ENCODE results near the gene AXIN1. TPM values are rescaled to one million over a fixed set of nuclear protein-coding genes. Genes with fewer than 3 reads are reported as not detected.
"Not testable (repeated sequence)": the region's sequence is repeated elsewhere in the genome, so short reads cannot be mapped to it uniquely, and the experiment has no call there.

The AXIN1 gene
- total and polyA plus RNA-seq, 9 donors: 11.5 to 19.2 (median 14.4) TPM

DNA sequence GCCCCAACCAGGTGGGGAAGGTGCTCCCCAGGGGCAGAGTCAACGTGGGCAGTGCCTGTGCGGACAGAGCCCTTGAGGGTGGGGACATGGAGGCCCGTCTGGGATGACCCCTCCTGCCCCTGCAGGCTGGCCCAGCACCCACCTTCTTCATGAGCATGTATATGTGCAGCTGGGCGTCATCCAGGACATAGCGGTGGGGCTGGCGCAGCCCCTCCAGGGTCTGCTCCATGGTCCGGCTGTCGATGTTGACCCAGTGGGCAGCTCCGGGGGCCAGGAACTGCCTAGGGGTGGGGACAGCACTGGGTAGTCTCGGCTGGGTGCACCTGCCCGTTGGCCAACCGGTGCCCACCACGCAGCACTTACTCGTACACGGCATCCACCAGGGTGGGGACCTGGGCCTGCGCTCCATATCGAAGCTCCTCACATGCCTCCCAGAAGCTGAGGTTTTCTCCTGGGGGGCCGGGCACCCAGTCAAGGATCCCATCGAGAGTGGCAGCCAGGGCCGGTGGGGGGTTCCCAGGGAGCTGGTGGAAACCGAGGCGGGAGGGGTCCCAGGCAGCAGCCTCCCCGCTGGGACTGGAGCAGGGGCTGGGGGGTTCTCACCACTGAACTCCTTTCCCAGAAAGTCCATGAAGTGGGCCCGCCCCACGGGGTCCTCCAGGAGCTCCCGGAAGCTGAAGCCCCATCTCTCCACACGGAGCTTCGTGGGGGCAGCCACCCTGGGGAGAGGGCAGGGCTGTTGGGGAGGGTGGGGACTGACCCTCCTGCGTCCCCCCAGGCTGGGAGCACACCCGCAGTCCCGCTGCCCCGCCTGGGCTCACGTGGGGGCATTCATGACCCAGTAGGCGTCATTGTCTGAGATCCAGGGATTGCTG lies 81.9 kb downstream of the AXIN1 start:
- no peak overlapping the region for H3K4me3 ChIP-seq (ENCODE audit: low read length)
- no peak overlapping the region for H3K27ac ChIP-seq (ENCODE audit: low read length)
- no peaks in the 10 kb centered on the region for H3K9me3 ChIP-seq (replicated peaks; ENCODE audit: control insufficient read depth, low read depth, low read length)
- H3K36me3 ChIP-seq (ENCODE audit: control insufficient read depth, insufficient read depth, low read length): no peaks in the 10 kb centered on the region
- no peak for DNase-seq
- H3K27me3 ChIP-seq (ENCODE audit: control insufficient read depth, insufficient read depth, low read length): peaks cover 26% of the 10 kb centered on the region
- peaks cover 21% of the 10 kb centered on the region for H3K4me1 ChIP-seq (ENCODE audit: control insufficient read depth, insufficient read depth, low read length)
- 84% methylated on average over 30 of the region's 34 CpGs for WGBS (ENCODE audit: insufficient coverage)

DNA sequence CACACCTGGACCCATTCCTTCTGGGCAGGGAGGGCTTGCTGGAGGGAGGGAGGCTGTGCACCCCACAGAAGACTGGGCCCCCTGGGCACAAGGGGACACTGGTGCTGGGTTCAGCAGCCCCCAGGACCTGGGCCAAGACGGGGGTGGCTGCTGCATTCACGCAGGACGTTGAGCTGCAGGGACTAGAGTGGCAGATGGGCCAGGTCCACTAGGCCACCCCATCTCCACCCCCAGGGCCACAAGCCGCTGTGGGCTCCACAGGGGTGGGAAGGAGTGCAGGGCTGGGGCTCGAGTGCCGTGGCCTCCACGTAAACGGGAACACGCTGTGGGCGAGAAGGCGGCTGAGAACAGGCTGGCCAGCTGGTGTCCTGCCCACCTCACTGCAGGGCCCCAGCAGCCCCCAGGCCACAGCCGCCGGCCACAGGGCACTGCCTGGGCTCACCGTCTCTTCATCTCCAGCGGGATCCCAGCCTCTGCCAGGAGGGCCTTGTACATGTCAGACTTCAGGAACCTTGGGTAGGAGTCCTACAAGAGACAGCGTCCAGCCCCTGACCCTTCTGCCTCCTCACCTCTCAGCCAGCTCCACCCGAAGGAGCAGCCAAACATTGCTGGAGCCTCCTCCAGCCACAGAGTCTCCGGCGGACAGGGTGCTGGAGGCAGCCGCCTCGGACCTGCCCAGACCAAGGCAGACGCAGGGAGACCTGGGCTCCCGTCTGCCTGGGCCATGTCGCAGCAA lies 83.3 kb downstream of the AXIN1 start:
- H3K4me1 ChIP-seq (ENCODE audit: control insufficient read depth, insufficient read depth, low read length): peaks cover 27% of the 10 kb centered on the region
- H3K4me3 ChIP-seq (ENCODE audit: low read length): no peak overlapping the region
- H3K27me3 ChIP-seq (ENCODE audit: control insufficient read depth, insufficient read depth, low read length): peaks cover 15% of the 10 kb centered on the region
- no peak overlapping the region for H3K27ac ChIP-seq (ENCODE audit: low read length)
- H3K36me3 ChIP-seq (ENCODE audit: control insufficient read depth, insufficient read depth, low read length): peaks cover 5% of the 10 kb centered on the region
- DNase-seq: no peak
- H3K9me3 ChIP-seq (replicated peaks; ENCODE audit: control insufficient read depth, low read depth, low read length): no peaks in the 10 kb centered on the region
- whole genome bisulfite sequencing (ENCODE audit: insufficient coverage): 67% methylated on average over 23 of the region's 24 CpGs

DNA sequence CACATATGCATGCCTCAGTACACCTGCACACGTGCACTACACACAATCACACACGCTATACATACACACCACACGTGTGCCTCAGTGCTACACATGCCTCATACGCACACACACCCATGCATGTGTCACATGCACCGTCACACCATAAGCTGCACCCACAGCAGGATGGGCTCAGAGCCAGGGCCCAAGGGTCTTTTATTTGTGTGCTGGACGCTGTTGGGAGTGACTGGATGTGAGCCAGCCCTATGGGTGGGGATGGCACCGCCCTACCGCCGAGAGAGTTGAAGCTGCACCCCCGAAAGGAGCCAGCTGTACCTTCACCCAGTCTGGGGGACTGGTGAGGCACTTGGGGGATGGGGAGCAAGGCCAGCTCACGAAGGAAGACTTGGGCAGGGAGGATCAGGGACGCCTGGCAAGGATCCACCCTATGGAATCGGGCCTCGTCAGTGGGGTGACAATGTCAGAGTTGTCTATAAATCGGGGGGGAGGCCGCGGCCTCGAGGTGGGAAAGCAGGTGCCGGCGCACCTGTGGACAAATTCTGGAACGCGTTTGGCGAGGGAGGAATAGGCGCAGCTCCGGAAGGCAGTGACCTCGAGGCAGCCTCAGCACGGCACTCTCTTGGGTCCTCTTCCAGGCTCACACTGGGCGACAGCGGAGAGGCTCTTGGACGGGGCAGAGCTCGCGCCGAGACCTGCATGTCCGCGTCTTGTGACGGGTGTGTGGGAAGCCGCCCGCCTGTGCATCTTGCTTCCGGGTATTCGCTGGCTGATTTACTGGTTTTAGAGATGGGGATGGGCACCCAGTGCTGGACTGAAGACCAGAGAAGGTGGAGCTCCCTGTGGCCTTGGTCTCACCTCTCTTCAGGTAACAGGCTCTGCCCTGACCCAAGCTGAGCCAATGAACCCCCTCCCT lies 84.1 kb downstream of the AXIN1 start:
- H3K9me3 ChIP-seq (replicated peaks; ENCODE audit: control insufficient read depth, low read depth, low read length): no peaks in the 10 kb centered on the region
- H3K4me3 ChIP-seq (ENCODE audit: low read length): no peak overlapping the region
- peaks cover 13% of the 10 kb centered on the region for H3K36me3 ChIP-seq (ENCODE audit: control insufficient read depth, insufficient read depth, low read length)
- WGBS (ENCODE audit: insufficient coverage): 67% methylated on average over 30 of the region's 40 CpGs
- no peak overlapping the region for H3K27ac ChIP-seq (ENCODE audit: low read length)
- peaks cover 8% of the 10 kb centered on the region for H3K27me3 ChIP-seq (ENCODE audit: control insufficient read depth, insufficient read depth, low read length)
- no peak for DNase-seq
- peaks cover 27% of the 10 kb centered on the region for H3K4me1 ChIP-seq (ENCODE audit: control insufficient read depth, insufficient read depth, low read length)

DNA sequence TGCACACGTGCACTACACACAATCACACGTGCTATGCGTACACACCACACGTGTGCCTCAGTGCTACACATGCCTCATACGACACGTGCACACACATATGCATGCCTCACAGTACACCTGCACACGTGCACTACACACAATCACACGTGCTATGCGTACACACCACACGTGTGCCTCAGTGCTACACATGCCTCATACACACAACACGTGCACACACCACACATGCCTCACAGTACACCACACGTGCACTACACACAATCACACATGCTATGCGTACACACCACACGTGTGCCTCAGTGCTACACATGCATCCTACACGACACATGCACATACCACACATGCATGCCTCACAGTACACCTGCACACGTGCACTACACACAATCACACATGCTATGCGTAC lies 85.0 kb downstream of the AXIN1 start:
- H3K9me3 ChIP-seq (replicated peaks; ENCODE audit: control insufficient read depth, low read depth, low read length); H3K27me3 ChIP-seq (ENCODE audit: control insufficient read depth, insufficient read depth, low read length); DNase-seq; H3K27ac ChIP-seq (ENCODE audit: low read length); H3K4me3 ChIP-seq (ENCODE audit: low read length): not testable (repeated sequence)
- WGBS (ENCODE audit: insufficient coverage): 92% methylated on average over 17 of the region's 17 CpGs
- peaks cover 22% of the 10 kb centered on the region for H3K4me1 ChIP-seq (ENCODE audit: control insufficient read depth, insufficient read depth, low read length)
- H3K36me3 ChIP-seq (ENCODE audit: control insufficient read depth, insufficient read depth, low read length): peaks cover 19% of the 10 kb centered on the region

DNA sequence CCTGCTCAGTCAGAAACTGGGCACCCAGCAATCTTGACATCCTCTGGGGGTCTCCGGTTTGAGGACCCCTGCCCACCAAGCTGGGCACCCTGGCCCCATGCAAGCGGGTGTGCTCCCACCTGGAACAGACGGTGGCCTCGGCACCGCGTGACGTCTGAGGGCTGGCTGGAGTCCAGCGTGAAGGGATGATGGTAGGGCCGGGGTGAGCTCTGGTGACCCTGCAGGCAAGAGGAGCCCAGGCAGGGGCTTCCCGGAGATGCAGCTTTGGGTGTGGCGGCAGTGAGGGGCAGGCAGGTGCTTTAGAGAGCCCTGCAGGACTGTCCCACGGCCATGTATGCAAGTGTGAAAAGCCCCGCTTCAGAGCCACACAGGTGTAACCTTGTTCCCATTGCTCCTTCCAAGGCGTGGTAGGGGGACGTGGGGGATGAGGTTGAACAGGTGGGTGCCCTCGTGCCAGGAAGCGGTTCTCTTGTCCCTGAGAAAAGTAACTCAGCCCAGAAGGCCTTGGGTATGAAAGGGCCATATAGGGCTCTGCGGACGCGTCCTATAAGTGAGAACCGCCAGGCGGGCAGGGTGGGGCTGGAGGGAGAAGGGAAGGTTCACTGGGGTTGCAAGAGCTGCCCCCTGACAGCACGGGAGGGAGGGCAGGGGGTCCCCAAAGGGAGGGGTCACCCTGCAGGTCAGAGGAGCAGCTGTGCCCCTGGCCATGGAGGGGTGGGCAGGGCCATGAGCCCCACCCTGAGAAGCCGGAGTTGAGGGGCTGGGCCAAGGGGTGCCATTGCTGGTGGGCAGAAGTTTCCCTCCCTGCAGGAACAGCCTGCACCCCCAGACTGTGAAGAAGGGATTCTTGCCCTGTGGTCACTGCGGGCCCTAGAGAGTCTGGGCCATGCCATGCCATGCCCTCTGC lies 86.0 kb downstream of the AXIN1 start:
- peaks cover 3% of the 10 kb centered on the region for H3K27me3 ChIP-seq (ENCODE audit: control insufficient read depth, insufficient read depth, low read length)
- H3K27ac ChIP-seq (ENCODE audit: low read length): no peak overlapping the region
- H3K4me3 ChIP-seq (ENCODE audit: low read length): no peak overlapping the region
- 67% methylated on average over 22 of the region's 25 CpGs for WGBS (ENCODE audit: insufficient coverage)
- no peaks in the 10 kb centered on the region for H3K9me3 ChIP-seq (replicated peaks; ENCODE audit: control insufficient read depth, low read depth, low read length)
- H3K4me1 ChIP-seq (ENCODE audit: control insufficient read depth, insufficient read depth, low read length): peaks cover 22% of the 10 kb centered on the region
- peaks cover 29% of the 10 kb centered on the region for H3K36me3 ChIP-seq (ENCODE audit: control insufficient read depth, insufficient read depth, low read length)
- no peak for DNase-seq

DNA sequence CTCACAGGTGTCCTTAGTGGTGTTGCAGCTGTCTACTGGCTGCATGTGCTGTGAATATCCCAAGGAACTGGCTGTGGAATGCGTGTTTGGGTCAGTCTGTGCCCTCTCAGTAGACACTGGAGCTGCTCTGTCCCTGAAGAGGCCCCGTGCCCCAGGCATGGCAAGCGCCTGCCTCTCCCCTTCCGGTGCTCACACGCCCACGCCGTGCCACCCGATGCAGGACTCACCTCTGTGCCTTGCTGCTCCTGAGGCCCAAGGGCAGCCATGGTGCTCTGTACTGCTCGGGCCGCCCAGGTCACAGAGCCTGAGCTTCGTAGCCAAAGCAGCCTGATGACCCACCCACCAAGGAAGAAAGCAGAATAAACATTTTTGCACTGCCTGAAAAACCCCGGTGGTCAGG lies 86.8 kb downstream of the AXIN1 start:
- DNase-seq: peak; percentile 36
- Histone ChIP-seq H3K9me3 (replicated peaks; ENCODE audit: control insufficient read depth, low read depth, low read length) (no peaks in the 10 kb centered on the region), H3K27ac (ENCODE audit: low read length) (no peak overlapping the region), H3K36me3 (ENCODE audit: control insufficient read depth, insufficient read depth, low read length) (peaks cover 37% of the 10 kb centered on the region), H3K4me3 (ENCODE audit: low read length) (no peak overlapping the region), H3K27me3 (ENCODE audit: control insufficient read depth, insufficient read depth, low read length) (peaks cover 3% of the 10 kb centered on the region), H3K4me1 (ENCODE audit: control insufficient read depth, insufficient read depth, low read length) (peaks cover 22% of the 10 kb centered on the region)
- 61% methylated on average over 12 of the region's 12 CpGs for WGBS (ENCODE audit: insufficient coverage)

DNA sequence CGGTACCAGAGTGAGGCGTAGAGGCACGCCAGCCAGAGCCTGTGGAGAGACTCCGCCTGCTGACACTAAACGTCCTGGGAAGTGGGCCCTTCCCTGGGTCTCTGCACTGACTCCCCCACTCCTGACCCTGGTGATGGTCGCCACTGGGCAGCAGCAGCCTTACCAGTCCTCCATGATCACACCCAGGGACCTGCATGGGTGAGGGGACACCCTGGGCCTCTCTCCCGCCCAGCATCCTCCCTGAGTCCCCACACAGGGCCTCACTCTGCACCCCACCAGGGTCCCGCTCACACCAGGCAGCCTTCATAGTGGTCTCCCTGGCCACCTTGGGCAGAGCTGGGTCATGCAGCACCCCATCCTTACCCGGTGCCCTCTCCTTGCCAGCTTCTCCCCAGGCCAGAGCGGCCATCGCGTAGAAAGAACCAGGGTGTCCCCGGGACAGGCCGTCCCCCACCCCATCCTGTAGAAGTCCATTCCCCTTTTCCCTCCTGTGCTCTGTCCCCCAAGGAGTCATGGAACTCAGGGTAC lies 87.5 kb downstream of the AXIN1 start:
- 77% methylated on average over 10 of the region's 14 CpGs for WGBS (ENCODE audit: insufficient coverage)
- H3K27me3 ChIP-seq (ENCODE audit: control insufficient read depth, insufficient read depth, low read length): no peaks in the 10 kb centered on the region
- H3K27ac ChIP-seq (ENCODE audit: low read length): no peak overlapping the region
- peaks cover 43% of the 10 kb centered on the region for H3K36me3 ChIP-seq (ENCODE audit: control insufficient read depth, insufficient read depth, low read length)
- DNase-seq: no peak
- peaks cover 22% of the 10 kb centered on the region for H3K4me1 ChIP-seq (ENCODE audit: control insufficient read depth, insufficient read depth, low read length)
- H3K9me3 ChIP-seq (replicated peaks; ENCODE audit: control insufficient read depth, low read depth, low read length): no peaks in the 10 kb centered on the region
- no peak overlapping the region for H3K4me3 ChIP-seq (ENCODE audit: low read length)

DNA sequence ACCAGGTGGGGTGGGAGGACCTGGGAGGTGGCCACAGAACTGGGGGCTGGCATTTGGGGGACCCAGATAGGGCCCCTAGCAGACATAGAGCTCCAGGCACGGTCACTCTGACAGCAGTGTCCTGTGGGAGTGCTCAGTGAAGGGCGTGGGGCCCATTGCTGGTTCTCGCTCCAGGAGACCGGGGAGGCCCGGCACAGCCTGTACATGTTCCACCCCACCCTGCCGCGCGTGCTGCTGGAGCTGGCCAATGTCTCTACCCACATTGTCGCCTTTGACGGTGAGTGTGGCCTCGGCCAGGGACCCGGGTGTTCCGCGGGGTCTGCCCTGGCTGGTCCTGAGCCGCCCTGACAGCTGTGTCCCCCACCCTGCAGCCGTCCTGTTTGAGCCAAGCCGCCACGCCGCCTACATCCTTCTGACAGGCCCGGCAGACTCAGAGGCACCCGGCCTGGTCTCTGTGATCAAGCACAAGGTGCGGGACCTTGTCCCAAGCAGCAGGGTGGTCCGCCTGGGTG lies 88.0 kb downstream of the AXIN1 start:
- WGBS (ENCODE audit: insufficient coverage): 78% methylated on average over 23 of the region's 23 CpGs
- Histone ChIP-seq H3K27me3 (ENCODE audit: control insufficient read depth, insufficient read depth, low read length) (no peaks in the 10 kb centered on the region), H3K36me3 (ENCODE audit: control insufficient read depth, insufficient read depth, low read length) (peaks cover 49% of the 10 kb centered on the region), H3K9me3 (replicated peaks; ENCODE audit: control insufficient read depth, low read depth, low read length) (no peaks in the 10 kb centered on the region), H3K4me3 (ENCODE audit: low read length) (no peak overlapping the region), H3K27ac (ENCODE audit: low read length) (no peak overlapping the region), H3K4me1 (ENCODE audit: control insufficient read depth, insufficient read depth, low read length) (peaks cover 22% of the 10 kb centered on the region)
- no peak for DNase-seq

DNA sequence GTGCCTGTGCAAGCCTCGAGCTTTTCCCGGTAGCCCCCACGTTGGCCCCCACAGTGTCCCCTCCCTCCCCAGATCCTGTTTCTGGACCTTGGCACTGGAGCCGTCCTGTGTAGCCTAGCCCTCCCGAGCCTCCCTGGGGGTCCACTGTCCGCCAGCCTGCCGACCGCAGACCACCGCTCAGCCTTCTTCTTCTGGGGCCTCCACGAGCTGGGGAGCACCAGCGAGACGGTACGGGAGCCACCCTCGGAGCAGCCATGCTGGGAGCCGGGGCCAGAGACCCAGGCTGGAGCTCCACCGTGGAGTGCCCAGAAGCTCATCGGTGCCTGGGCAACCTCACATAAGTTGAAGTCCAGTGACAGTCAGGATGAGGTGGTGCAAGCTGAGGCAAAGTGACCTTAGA lies 88.6 kb downstream of the AXIN1 start:
- WGBS (ENCODE audit: insufficient coverage): 88% methylated on average over 17 of the region's 17 CpGs

More for the DNA sequence above, 88.6 kb downstream of the AXIN1 start:
- Histone ChIP-seq H3K36me3 (ENCODE audit: control insufficient read depth, insufficient read depth, low read length) (peaks cover 53% of the 10 kb centered on the region), H3K27me3 (ENCODE audit: control insufficient read depth, insufficient read depth, low read length) (no peaks in the 10 kb centered on the region), H3K4me3 (ENCODE audit: low read length) (no peak overlapping the region), H3K9me3 (replicated peaks; ENCODE audit: control insufficient read depth, low read depth, low read length) (no peaks in the 10 kb centered on the region), H3K27ac (ENCODE audit: low read length) (no peak overlapping the region), H3K4me1 (ENCODE audit: control insufficient read depth, insufficient read depth, low read length) (peaks cover 22% of the 10 kb centered on the region)
- no peak for DNase-seq

Data from muscle of leg (tissue), 11 donors.